ENCODE measurements around the gene PON3. TPM values are rescaled to one million over a fixed set of nuclear protein-coding genes. Genes with fewer than 3 reads are reported as not detected.

Gene PON3
- total RNA-seq: 1 to 10 TPM in 2 of 4 donors, under 1 TPM in 1, not detected in 1; 0.40 to 2.5 (median 1.9) TPM

DNA sequence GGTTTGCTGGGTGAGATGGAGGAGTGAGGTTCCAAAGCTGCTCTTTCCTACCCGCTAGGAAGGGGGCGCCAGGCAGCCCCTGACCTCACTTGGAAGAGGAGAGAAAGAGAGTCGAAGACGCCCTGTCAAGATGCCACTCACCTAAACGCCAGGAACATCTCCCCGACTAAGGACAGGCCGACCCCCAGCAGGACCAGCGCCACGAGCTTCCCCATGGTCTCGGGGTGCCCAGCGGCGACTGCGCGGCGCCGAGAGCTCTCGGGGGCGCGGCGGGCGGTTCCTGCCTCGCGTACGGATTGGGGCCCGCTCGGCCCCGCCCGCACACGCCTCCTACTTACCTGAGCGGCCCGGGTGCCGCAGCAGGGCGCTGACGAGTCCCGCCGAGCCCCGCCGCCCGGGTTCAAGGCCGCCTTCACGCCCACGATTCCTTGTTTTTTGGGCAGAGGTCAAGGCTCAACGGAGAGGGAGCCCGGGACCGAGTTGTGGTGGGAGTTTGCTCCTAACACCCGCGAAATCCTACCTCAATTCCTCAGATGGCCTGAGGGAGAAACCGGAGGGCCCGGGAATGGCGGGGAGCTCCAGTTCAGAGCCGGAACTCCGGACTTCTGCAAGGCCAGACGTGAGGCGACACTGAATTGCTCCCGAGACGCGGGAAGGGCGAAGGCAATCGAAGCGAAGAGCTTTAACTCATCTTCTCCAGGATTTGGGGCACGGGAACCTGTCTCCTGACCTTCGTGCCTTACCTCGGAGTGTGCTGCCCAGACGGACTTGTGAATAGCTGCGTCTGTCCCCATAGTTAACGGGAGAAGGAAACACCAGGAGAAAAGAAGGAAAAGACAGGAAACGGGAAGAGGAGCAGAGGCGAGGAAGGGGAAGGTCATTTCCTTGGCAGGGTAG is at the start of gene PON3:
PON3 (minus strand) TSS at position 240 of the 897 bp plus-strand sequence; CDS start at position 215, 25 bp downstream.
- Histone ChIP-seq H3K4me3 (peak within 1 kb of the TSS; percentile 47 to 65 (median 51)), H3K27me3 (peaks cover 0 to 19% (median 0%) of the 10 kb centered on the region in 4 donors), H3K27ac (peak within 1 kb of the TSS in 3 of 4 donors; percentile 16 to 47 (median 44)), H3K9me3 (no peaks in the 10 kb centered on the region), H3K4me1 (peaks cover 0 to 19% (median 0%) of the 10 kb centered on the region in 3 donors), H3K36me3 (no peaks in the 10 kb centered on the region)
- 6 to 32% methylated on average over 8 to 30 of the region's 68 CpGs for WGBS, 2 donors
- intact Hi-C loops (cut with DNase I): no loop called here
- TF ChIP-seq POLR2A (IDR thresholded peaks at IDR 0.05): no peak
- TF ChIP-seq, protein P1, sequence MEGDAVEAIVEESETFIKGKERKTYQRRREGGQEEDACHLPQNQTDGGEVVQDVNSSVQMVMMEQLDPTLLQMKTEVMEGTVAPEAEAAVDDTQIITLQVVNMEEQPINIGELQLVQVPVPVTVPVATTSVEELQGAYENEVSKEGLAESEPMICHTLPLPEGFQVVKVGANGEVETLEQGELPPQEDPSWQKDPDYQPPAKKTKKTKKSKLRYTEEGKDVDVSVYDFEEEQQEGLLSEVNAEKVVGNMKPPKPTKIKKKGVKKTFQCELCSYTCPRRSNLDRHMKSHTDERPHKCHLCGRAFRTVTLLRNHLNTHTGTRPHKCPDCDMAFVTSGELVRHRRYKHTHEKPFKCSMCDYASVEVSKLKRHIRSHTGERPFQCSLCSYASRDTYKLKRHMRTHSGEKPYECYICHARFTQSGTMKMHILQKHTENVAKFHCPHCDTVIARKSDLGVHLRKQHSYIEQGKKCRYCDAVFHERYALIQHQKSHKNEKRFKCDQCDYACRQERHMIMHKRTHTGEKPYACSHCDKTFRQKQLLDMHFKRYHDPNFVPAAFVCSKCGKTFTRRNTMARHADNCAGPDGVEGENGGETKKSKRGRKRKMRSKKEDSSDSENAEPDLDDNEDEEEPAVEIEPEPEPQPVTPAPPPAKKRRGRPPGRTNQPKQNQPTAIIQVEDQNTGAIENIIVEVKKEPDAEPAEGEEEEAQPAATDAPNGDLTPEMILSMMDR (IDR thresholded peaks at IDR 0.05): peak in 4 of 6 experiments; percentile 11 to 48 (median 14)
- DNase-seq: no peak

DNA sequence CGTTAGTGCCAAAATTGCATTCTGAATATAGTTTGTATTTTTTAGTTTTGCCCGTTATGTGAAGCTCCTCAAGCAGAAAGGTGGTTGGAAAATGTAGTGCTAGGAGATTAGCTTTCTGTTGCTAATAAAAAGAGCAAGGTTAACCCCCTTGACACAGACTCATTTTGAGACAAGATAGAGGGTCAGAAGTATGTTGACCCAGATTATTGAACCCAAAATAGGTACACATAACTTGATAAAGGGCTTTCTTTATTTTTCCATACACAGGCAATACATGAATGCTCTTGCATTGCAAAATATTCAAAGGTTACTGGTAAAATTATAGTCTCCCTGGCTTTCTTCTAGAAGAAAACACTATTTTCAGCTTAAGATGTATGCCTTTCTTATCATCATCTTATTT is 48.6 kb upstream of the PON3 start:
- H3K27ac ChIP-seq: no peak overlapping the region
- TF ChIP-seq POLR2A (IDR thresholded peaks at IDR 0.05): no peak
- TF ChIP-seq, protein P1 (IDR thresholded peaks at IDR 0.05): no peak
- intact Hi-C loops (cut with DNase I): no loop called here
- H3K4me3 ChIP-seq: no peak overlapping the region
- no peaks in the 10 kb centered on the region for H3K9me3 ChIP-seq
- WGBS, 2 donors: 62 to 74% methylated on average over 2 of the region's 2 CpGs
- H3K36me3 ChIP-seq: no peaks in the 10 kb centered on the region
- no peak for DNase-seq
- no peaks in the 10 kb centered on the region for H3K4me1 ChIP-seq
- H3K27me3 ChIP-seq: no peaks in the 10 kb centered on the region

DNA sequence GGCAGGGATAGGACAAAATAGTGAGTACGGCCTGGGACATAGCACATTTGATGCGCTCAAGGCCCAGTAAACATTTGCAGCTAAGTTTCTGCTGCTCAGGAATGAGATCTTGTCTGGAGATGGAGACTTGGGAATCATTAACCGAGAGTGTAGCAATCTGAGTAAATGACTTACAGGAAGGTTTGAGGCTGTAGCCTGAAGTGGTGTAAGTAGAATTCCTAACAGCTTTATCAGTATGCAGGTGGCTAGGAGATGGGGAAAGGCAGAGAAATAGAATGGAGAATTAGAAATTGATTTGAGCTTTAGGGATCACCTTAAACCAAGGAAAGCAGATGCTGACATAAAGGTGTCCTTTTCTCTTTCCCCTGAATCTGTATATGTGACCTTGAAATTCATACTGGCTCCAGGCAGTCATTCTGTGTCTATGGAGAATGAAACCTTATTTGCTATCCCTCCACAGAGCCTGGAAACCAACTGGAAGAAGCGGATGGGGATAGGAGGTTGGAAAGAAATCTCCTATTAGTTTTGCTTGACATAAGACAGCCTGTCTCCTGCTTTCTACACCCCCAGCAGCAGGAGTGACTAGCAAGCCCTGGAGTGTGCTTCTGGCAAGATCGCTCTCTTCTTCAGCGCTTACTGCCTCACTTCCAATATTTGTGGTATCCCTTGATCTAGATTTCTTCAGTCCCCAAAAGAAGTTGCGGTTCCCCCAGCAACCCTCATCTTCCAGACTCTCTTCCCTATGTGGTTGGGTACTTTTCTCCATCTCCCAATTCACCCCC is 45.1 kb upstream of the PON3 start:
- H3K27ac ChIP-seq: no peak overlapping the region
- no peak for DNase-seq
- H3K36me3 ChIP-seq: no peaks in the 10 kb centered on the region
- H3K27me3 ChIP-seq: no peaks in the 10 kb centered on the region
- intact Hi-C loops (cut with DNase I): no loop called here
- no peak for TF ChIP-seq POLR2A (IDR thresholded peaks at IDR 0.05)
- TF ChIP-seq, protein P1 (IDR thresholded peaks at IDR 0.05): no peak
- H3K9me3 ChIP-seq: no peaks in the 10 kb centered on the region
- 73 to 78% methylated on average over 7 of the region's 7 CpGs for WGBS, 2 donors
- H3K4me1 ChIP-seq: no peaks in the 10 kb centered on the region
- H3K4me3 ChIP-seq: no peak overlapping the region

DNA sequence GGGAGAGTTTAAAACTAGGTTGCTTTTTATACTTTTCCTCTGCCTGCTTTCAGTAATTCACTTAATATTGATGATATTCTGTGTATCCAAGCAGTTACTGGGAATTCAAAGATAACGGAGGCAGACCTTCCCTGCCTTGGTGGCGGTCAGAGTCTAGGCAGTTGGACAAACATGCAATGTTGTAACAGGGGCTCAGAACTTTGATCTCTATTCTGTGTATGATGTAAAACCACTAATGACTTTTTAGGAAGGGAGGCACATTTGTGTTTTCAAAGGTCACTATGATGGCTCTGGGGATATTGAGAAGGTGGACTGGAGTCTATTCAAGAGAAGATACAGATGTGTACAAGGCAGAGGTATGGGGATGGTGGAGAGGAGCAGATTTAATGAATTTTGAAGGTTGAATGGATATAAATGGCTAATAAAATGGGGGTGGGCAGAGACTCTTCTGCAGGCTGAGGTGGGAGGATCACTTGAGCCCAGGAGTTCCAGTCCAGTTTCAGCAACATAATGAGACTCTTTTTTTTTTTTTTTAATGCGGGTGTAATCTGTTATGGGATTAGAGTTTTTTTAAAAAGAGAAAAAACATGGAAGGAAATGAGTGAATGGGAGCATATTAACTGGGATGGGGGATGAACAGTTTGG is 44.3 kb upstream of the PON3 start:
- intact Hi-C loops (cut with DNase I): no loop called here
- TF ChIP-seq, protein P1 (IDR thresholded peaks at IDR 0.05): no peak
- TF ChIP-seq POLR2A (IDR thresholded peaks at IDR 0.05): no peak
- H3K9me3 ChIP-seq: no peaks in the 10 kb centered on the region
- no peaks in the 10 kb centered on the region for H3K27me3 ChIP-seq
- H3K36me3 ChIP-seq: no peaks in the 10 kb centered on the region
- H3K4me1 ChIP-seq: peaks cover 0 to 1% (median 0%) of the 10 kb centered on the region in 3 donors
- no peak overlapping the region for H3K4me3 ChIP-seq
- DNase-seq: no peak
- WGBS, 2 donors: 85 to 91% methylated on average over 3 of the region's 3 CpGs
- H3K27ac ChIP-seq: no peak overlapping the region

All from esophagus squamous epithelium (tissue), 5 donors.